ENCODE measurements around the gene HERC6.
"Not testable (repeated sequence)": the region's sequence is repeated elsewhere in the genome, so short reads cannot be mapped to it uniquely, and the experiment has no call there.

HERC6 gene

GRCh38 chr4:88352062-88352740 lies 26.5 kb upstream of the HERC6 start:
- TF ChIP-seq, protein P1, sequence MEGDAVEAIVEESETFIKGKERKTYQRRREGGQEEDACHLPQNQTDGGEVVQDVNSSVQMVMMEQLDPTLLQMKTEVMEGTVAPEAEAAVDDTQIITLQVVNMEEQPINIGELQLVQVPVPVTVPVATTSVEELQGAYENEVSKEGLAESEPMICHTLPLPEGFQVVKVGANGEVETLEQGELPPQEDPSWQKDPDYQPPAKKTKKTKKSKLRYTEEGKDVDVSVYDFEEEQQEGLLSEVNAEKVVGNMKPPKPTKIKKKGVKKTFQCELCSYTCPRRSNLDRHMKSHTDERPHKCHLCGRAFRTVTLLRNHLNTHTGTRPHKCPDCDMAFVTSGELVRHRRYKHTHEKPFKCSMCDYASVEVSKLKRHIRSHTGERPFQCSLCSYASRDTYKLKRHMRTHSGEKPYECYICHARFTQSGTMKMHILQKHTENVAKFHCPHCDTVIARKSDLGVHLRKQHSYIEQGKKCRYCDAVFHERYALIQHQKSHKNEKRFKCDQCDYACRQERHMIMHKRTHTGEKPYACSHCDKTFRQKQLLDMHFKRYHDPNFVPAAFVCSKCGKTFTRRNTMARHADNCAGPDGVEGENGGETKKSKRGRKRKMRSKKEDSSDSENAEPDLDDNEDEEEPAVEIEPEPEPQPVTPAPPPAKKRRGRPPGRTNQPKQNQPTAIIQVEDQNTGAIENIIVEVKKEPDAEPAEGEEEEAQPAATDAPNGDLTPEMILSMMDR (IDR thresholded peaks at IDR 0.05; ENCODE audit: insufficient read depth, missing control alignments), result no peak
- DNase-seq (ENCODE audit: insufficient read length, low spot score) (no peak), FAIRE-seq (no peak)

DNA sequence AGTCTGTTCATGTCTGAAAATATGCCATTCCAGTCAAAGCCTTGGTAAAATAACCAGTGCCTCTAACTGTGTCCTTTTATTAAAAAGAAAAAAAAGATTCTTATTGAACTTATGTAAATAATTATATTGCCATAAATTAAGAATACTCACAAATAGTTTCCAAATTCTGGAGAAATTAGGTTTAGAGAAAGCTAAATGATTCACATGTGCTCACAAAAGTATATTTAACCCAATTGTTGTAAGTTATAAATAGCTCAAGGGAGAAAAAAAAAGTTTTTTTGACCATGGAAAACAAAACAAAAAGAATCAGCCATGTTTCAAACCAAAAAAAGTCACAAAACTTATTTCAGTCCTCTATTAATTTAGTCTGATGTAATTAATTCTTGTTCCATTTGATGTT lies 25.3 kb upstream of the HERC6 start:
- TF ChIP-seq, protein P1 (IDR thresholded peaks at IDR 0.05; ENCODE audit: insufficient read depth, missing control alignments), result no peak
- FAIRE-seq (no peak), DNase-seq (ENCODE audit: insufficient read length, low spot score) (no peak)

GRCh38 chr4:88356771-88357170 lies 21.9 kb upstream of the HERC6 start:
- TF ChIP-seq, protein P1 (IDR thresholded peaks at IDR 0.05; ENCODE audit: insufficient read depth, missing control alignments), result no peak
- DNase-seq (ENCODE audit: insufficient read length, low spot score), result no peak
- FAIRE-seq, result no peak

GRCh38 chr4:88357262-88357661 lies 21.4 kb upstream of the HERC6 start:
- TF ChIP-seq, protein P1 (IDR thresholded peaks at IDR 0.05; ENCODE audit: insufficient read depth, missing control alignments), result no peak
- DNase-seq (ENCODE audit: insufficient read length, low spot score) (no peak), FAIRE-seq (no peak)

DNA sequence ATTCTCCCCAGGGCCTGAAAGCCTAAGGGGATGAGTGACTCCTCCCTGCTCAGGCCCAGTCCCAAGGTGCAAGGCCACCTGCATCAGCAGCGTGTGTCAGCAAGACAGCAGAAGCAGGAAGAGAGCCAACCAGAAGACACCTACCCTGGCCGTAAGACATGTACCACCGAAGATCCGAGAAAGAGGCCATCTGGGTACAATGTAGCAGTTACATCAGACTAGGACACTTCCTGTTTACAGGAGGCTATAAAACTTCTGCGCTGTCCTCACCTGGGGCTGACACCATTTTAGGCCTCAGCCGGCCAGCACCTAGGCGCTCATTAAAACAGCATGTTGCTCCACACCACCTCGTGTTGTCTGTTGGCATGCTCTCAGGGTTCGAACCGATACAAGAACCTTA lies 19.1 kb upstream of the HERC6 start:
- FAIRE-seq, result no peak
- DNase-seq (ENCODE audit: insufficient read length, low spot score), result no peak
- TF ChIP-seq, protein P1 (IDR thresholded peaks at IDR 0.05; ENCODE audit: insufficient read depth, missing control alignments), result no peak

GRCh38 chr4:88360256-88360655 lies 18.4 kb upstream of the HERC6 start:
- TF ChIP-seq, protein P1 (IDR thresholded peaks at IDR 0.05; ENCODE audit: insufficient read depth, missing control alignments), result no peak
- FAIRE-seq, result no peak
- no peak for DNase-seq (ENCODE audit: insufficient read length, low spot score)

DNA sequence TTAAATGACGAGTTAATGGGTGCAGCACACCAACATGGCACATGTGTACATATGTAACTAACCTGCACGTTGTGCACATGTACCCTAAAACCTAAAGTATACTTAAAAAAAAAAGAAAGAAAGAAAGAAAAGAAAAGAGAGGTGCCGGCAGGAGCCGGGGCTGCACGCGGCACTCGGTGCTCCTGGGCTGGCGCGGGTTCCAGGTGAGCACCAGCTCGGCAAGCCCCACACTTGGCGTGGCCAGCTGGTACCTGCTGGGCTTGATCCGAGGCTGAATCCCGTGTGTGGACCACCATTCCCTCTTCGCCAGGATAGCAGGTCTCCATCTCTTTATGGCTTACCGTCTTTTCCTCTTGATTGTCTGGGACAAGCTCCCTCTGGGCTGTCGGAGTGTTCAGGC lies 17.9 kb upstream of the HERC6 start:
- DNase-seq (ENCODE audit: insufficient read length, low spot score) (no peak), FAIRE-seq (no peak)
- TF ChIP-seq, protein P1 (IDR thresholded peaks at IDR 0.05; ENCODE audit: insufficient read depth, missing control alignments), result no peak

GRCh38 chr4:88361217-88361773 lies 17.4 kb upstream of the HERC6 start:
- FAIRE-seq; DNase-seq (ENCODE audit: insufficient read length, low spot score): not testable (repeated sequence)
